HG03378 (cell line): ENCODE data around the gene SEMA5A.

Experiments
- ATAC-seq: cut with Tn5 transposase; IDR thresholded peaks from one replicate; pipeline ENCODE4 v1.9.1; 2021; ENCODE audit warnings: mild to moderate bottlenecking, moderate library complexity; ENCODE audit not compliant: unreplicated experiment

The SEMA5A gene

DNA sequence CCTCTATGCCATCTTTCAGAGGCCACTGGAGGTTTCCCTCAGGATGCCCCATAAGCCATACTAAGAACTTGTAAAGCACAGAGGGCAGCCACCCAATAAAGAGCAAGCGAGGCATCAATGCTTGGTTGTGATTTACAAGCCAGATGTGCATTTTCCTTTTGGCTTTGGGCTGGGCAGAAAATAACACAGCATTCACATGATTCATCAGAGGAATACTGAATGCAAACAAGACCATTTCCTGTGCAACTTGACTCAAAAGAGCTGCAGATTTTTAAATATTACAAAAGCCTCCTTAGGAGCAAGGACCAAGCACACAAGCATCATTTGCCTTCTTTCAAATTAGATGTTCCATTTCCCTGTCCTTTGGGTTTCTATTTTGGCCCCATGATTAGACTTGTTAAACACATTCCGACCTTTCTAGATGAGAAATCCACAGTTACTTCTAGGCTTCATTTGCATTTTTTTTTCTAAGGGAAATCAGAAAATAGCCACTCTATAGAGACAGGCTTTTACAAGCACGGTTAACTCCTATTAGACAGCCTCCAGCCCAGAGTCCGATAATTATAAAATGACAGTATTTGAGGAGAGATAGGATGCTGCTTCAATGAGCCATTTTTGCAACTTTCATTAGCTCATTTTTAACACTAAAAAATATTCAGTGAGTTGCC, 207.8 kb downstream of the SEMA5A start:
- no peak for ATAC-seq

GRCh38 chr5:9335754-9336495, 209.9 kb downstream of the SEMA5A start:
- ATAC-seq: no peak

- ATAC-seq: no peak
Observed at GRCh38 chr5:9335269-9335668, 210.6 kb downstream of the SEMA5A start.

DNA sequence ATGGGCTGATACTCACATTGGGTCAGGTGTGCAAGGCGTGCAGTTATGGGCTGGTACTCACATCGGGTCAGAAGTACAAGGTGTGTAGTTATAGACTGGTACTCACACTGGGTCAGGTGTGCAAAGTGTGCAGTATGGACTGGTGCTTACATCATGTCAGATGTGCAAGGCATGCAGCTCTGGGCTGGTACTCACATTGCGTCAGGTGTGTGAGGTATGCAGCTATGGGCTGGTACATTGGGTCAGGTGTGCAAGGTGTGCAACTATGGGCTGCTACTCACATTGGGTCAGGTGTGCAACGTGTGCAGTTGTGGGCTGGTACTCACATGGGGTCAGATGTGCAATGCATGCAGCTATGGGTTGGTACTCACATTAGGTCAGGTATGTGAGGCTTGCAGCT, 213.8 kb downstream of the SEMA5A start:
- ATAC-seq: no peak

- ATAC-seq: no peak
Observed at GRCh38 chr5:9331372-9331771, 214.5 kb downstream of the SEMA5A start.

DNA sequence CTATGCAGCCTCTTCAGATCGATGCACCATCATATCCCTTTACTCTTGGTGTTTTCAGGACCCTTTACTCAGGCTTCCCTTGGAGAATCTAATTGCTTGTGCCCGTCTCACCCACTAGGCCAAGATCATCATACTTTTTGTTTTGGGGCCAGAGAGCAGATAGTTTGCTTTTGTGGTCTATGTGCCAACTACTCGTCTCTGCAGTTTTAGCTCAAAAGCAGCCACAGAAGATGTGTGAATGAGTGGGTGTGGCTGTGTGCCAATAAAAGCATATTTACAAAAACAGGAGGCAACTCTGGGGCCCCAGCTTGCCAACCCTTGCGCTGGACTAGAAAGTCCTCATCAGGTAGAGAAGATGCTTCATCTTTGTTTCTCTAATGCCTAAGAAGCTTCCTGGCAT, 216.8 kb downstream of the SEMA5A start:
- ATAC-seq: no peak

- ATAC-seq: no peak
Observed at GRCh38 chr5:9325549-9325948, 220.3 kb downstream of the SEMA5A start.

DNA sequence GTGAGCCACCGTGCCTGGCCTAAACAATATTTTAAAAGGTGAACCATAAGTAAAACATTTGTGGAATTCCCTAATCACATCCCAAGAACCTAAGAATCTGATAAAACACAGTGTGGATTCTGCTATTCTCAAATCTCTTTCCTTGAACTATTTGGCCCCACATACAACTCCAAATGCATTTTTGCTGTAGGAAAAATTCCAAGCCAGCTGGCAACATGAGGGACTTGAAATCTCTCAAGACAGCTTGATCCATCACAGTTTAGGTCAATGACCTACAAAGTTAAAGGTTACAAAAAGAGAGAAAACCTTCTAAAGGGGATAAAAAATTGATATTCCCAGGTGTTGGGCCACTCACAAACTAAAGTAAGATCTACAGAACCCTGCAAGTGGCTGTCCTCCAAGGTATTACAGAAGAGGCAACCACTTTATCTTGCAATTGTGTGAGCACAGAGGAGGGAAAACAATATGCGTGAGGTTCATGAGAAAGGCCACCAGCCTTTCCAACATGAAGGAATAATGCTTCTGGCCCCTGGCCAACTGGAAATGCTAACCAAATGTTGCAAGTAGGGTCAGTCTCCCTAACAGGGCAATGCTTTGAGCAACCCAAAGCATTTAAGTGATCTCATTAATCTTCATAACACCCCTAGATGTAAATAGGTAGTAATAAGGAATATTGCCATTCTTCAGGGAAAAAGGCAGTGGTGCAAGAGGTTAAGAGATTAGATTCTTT, 221.4 kb downstream of the SEMA5A start:
- ATAC-seq: no peak

DNA sequence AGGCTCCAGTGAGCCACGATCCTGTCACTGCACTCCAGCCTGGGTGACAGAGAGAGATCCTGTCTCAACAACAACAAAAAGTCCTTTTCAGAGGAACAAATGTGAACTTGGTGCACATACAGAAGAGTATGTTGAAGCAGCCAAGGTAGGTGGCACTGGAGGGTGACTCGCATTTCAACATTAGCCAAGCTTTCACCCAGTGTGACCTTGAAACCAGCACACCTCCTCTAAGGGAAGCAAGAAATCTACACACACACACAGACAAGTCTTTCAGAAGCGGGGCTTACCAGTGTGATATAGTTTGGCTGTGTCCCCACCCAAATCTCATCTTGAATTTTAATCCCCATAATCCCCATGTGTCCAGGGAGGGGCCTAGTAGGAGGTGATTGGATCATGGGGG, 225.2 kb downstream of the SEMA5A start:
- ATAC-seq: no peak

- no peak for ATAC-seq
Observed at GRCh38 chr5:9318031-9318430, 227.8 kb downstream of the SEMA5A start.

- ATAC-seq: no peak
Observed at GRCh38 chr5:9316733-9317132, 229.1 kb downstream of the SEMA5A start.

GRCh38 chr5:9316041-9316440, 229.8 kb downstream of the SEMA5A start:
- no peak for ATAC-seq

GRCh38 chr5:9314558-9314957, 231.3 kb downstream of the SEMA5A start:
- ATAC-seq: no peak

DNA sequence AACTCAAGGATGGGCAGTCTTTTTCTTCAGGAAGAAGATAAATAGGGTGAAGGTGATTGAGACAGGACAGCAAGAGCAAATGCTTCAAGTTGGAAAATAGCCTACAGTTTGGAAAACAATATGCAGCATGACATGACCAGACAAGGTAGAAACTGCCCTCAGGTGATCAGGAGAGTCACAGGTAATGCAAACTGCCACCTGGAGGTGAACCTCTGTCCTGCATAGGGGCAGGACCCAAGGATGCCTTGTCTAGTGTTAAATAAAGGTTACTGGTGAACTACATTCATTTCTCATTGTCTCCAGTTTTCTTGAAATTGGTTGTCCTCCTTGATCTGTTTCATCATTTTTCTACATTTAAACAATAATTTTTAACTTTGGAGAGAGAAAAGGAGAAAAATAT, 232.1 kb downstream of the SEMA5A start:
- ATAC-seq: no peak

- ATAC-seq: no peak
Observed at GRCh38 chr5:9307150-9307549, 238.7 kb downstream of the SEMA5A start.

GRCh38 chr5:9302218-9302617, 243.7 kb downstream of the SEMA5A start:
- ATAC-seq: no peak

DNA sequence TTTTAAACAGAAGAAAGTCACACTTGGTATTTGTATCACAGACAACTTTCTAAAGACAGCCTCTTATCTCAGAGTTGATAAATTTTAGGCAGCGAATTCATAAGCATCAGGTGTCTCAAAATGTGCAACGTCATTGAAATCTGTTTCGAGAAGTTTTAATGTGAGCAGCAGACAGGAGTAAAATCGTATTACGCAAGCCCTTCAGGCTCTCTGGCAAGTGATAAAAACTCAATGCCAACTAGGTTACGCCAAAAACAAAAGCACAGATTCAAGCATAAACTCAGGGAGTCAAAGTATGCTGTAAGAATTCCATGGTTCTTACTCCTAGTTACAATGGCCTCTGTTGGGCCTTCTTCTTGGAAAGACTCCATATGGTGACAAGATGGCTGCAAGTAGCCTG, 244.7 kb downstream of the SEMA5A start:
- no peak for ATAC-seq

DNA sequence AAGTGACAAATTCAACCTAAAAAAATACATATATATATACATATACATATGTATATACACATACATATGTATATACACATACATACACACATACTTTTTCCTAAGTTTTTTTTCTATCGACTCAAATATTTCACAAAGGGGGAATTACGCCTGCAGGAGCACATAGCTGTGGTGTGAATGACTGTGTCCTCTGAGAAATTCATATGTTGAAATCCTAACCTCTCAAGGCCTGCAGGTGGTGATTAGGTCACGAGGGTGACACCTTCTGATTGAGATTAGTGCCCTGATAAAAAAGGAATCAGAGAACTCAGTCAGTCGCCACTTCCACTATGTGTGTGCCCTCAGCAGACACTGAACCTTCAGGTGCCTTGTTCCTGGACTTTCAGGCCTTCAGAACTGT, 248.7 kb downstream of the SEMA5A start:
- ATAC-seq: no peak

GRCh38 chr5:9295466-9295801, 250.4 kb downstream of the SEMA5A start:
- ATAC-seq: no peak

DNA sequence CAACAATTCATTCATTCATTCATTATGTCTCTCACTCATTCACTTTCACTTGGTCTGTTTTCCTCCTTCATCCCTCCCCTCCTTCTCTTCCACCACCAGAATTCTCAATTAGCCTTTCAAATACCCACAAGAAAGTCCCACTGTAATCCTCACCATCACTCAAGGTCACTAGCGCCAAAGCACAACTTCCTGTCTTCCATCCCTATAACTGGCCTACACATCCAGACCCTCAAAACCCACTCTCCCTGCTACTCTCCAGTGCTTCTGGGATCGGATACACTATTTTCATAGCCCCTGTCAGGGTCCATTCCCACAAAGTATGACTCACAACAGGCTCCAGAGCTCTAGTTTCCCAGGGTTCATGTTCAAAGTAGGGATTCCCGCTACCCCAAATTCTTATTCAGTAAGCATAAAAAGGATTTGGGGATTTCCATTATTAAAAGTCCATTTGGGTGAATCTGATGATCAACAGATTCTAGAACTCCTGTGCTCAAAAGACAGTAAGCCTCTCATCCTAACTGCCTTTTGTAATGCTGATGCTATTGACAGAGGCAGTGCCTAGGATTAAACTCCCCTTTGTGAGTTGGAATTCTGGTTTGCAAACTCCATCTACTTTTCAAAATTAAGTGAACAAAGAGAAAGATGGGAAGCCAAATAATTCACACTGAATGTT, 250.9 kb downstream of the SEMA5A start:
- no peak for ATAC-seq

GRCh38 chr5:9288234-9288633, 257.6 kb downstream of the SEMA5A start:
- ATAC-seq: no peak
